Measurements from ENCODE around the gene CISTR.

DNA sequence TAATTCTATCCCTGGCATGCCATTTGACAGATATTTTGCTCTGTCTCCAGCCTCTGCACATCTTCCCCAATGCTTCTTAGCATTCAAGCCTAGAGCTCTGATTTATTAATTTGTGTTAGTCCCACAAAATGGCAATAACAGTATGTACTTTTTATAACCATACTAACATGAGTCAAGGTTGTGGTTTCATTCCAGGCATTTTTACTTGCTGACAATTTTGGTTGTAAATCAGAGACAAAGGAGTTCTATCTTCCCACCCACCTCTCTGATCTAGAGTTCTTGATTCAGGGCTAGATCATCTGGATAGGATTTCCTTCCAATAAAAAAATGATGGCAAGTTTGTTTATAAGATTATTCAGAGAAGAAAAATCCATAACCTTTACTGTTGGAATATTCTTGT is 18.5 kb upstream of the CISTR start:
- TF ChIP-seq CTCF (tag by site-specific recombination; IDR thresholded peaks at IDR 0.05) (no peak), ZNF248 (tag by site-specific recombination; IDR thresholded peaks at IDR 0.05) (no peak), GLI4 (tag by site-specific recombination; IDR thresholded peaks at IDR 0.05) (no peak), ZNF23 (tag by site-specific recombination; IDR thresholded peaks at IDR 0.05; ENCODE audit: borderline replicate concordance) (no peak), ZNF24 (tag by site-specific recombination; IDR thresholded peaks at IDR 0.05) (no peak), SP2 (tag by site-specific recombination; IDR thresholded peaks at IDR 0.05) (no peak), ZNF561 (tag by site-specific recombination; IDR thresholded peaks at IDR 0.05; ENCODE audit: borderline replicate concordance) (no peak), ZNF433 (tag by site-specific recombination; IDR thresholded peaks at IDR 0.05; ENCODE audit: low read depth) (no peak), ZNF133 (tag by site-specific recombination; IDR thresholded peaks at IDR 0.05) (no peak), WT1 (tag by site-specific recombination; IDR thresholded peaks at IDR 0.05) (no peak), ZNF670 (tag by site-specific recombination; IDR thresholded peaks at IDR 0.05; ENCODE audit: low read depth) (no peak), ZNF830 (tag by site-specific recombination; IDR thresholded peaks at IDR 0.05; ENCODE audit: low read depth) (no peak), TSHZ1 (tag by site-specific recombination; IDR thresholded peaks at IDR 0.05; ENCODE audit: borderline replicate concordance) (no peak)
- TF ChIP-seq, protein P1, sequence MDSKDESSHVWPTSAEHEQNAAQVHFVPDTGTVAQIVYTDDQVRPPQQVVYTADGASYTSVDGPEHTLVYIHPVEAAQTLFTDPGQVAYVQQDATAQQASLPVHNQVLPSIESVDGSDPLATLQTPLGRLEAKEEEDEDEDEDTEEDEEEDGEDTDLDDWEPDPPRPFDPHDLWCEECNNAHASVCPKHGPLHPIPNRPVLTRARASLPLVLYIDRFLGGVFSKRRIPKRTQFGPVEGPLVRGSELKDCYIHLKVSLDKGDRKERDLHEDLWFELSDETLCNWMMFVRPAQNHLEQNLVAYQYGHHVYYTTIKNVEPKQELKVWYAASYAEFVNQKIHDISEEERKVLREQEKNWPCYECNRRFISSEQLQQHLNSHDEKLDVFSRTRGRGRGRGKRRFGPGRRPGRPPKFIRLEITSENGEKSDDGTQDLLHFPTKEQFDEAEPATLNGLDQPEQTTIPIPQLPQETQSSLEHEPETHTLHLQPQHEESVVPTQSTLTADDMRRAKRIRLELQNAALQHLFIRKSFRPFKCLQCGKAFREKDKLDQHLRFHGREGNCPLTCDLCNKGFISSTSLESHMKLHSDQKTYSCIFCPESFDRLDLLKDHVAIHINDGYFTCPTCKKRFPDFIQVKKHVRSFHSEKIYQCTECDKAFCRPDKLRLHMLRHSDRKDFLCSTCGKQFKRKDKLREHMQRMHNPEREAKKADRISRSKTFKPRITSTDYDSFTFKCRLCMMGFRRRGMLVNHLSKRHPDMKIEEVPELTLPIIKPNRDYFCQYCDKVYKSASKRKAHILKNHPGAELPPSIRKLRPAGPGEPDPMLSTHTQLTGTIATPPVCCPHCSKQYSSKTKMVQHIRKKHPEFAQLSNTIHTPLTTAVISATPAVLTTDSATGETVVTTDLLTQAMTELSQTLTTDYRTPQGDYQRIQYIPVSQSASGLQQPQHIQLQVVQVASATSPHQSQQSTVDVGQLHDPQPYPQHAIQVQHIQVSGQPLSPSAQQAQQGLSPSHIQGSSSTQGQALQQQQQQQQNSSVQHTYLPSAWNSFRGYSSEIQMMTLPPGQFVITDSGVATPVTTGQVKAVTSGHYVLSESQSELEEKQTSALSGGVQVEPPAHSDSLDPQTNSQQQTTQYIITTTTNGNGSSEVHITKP (tag by site-specific recombination; IDR thresholded peaks at IDR 0.05), result no peak

Data from HEK293 (cell line).